ENCODE data around the gene EIF4E3. TPM values are rescaled to one million over a fixed set of nuclear protein-coding genes. Genes with fewer than 3 reads are reported as not detected.

EIF4E3 gene
- total RNA-seq, 1 donor from 2014 or later = 3.5 TPM

GRCh38 chr3:71722693-71723092 is 2.5 kb downstream of the EIF4E3 start:
- no peak overlapping the region for H3K4me2 ChIP-seq (ENCODE audit: low read length)
- H3K27me3 Mint-ChIP-seq (ENCODE audit: low read depth, unreplicated experiment) = peaks cover 52% of the 10 kb centered on the region
- no peaks in the 10 kb centered on the region for H3K9me3 ChIP-seq (ENCODE audit: insufficient read depth, low read depth, low read length)
- H3K79me2 ChIP-seq (ENCODE audit: insufficient read depth, low read length) = no peaks in the 10 kb centered on the region
- peaks cover 21% of the 10 kb centered on the region for H3K27me3 ChIP-seq (ENCODE audit: insufficient read depth, low read length)
- H3K36me3 ChIP-seq (ENCODE audit: insufficient read depth, low read length) = no peaks in the 10 kb centered on the region
- no peak overlapping the region for H3K4me3 Mint-ChIP-seq (ENCODE audit: unreplicated experiment)
- FAIRE-seq (no peak), DNase-seq (ENCODE audit: low read depth) (no peak)
- H3K4me3 ChIP-seq (ENCODE audit: insufficient read depth, low read depth, low read length) = no peak overlapping the region
- TF ChIP-seq CTCF (IDR thresholded peaks at IDR 0.05; ENCODE audit: insufficient read depth, low read depth, low read length) = no peak
- no peak for TF ChIP-seq EZH2 (IDR thresholded peaks at IDR 0.05; ENCODE audit: insufficient read depth, low read length)
- no peaks in the 10 kb centered on the region for H4K20me1 ChIP-seq (ENCODE audit: insufficient read depth, low read length)
- H3K4me1 Mint-ChIP-seq (ENCODE audit: low read depth, unreplicated experiment) = no peaks in the 10 kb centered on the region
- peaks cover 3% of the 10 kb centered on the region for H3K4me1 ChIP-seq (ENCODE audit: insufficient read depth, low read length)
- H3K9ac ChIP-seq (ENCODE audit: low read length) = no peak overlapping the region
- no peak overlapping the region for H3K27ac ChIP-seq (ENCODE audit: low read depth, low read length)
- H3K9me3 Mint-ChIP-seq (ENCODE audit: unreplicated experiment) = no peaks in the 10 kb centered on the region
- no peak overlapping the region for H3K27ac Mint-ChIP-seq (ENCODE audit: unreplicated experiment)
- H2AFZ ChIP-seq (ENCODE audit: low read depth, low read length) = no peak overlapping the region
- no peaks in the 10 kb centered on the region for H3K36me3 Mint-ChIP-seq (ENCODE audit: low read depth, unreplicated experiment)

- no peaks in the 10 kb centered on the region for H3K79me2 ChIP-seq (ENCODE audit: insufficient read depth, low read length)
- H3K27ac ChIP-seq (ENCODE audit: low read depth, low read length) = no peak overlapping the region
- no peak overlapping the region for H2AFZ ChIP-seq (ENCODE audit: low read depth, low read length)
- Mint-ChIP-seq H3K36me3 (ENCODE audit: low read depth, unreplicated experiment) (no peaks in the 10 kb centered on the region), H3K27me3 (ENCODE audit: low read depth, unreplicated experiment) (peaks cover 58% of the 10 kb centered on the region), H3K9me3 (ENCODE audit: unreplicated experiment) (no peaks in the 10 kb centered on the region), H3K27ac (ENCODE audit: unreplicated experiment) (no peak overlapping the region), H3K4me3 (ENCODE audit: unreplicated experiment) (no peak overlapping the region), H3K4me1 (ENCODE audit: low read depth, unreplicated experiment) (no peaks in the 10 kb centered on the region)
- TF ChIP-seq EZH2 (IDR thresholded peaks at IDR 0.05; ENCODE audit: insufficient read depth, low read length) (no peak), CTCF (IDR thresholded peaks at IDR 0.05; ENCODE audit: insufficient read depth, low read depth, low read length) (no peak)
- FAIRE-seq (no peak), DNase-seq (ENCODE audit: low read depth) (no peak)
- no peak overlapping the region for H3K4me3 ChIP-seq (ENCODE audit: insufficient read depth, low read depth, low read length)
- H3K4me1 ChIP-seq (ENCODE audit: insufficient read depth, low read length) = peaks cover 3% of the 10 kb centered on the region
- H3K9ac ChIP-seq (ENCODE audit: low read length) = no peak overlapping the region
- H3K36me3 ChIP-seq (ENCODE audit: insufficient read depth, low read length) = no peaks in the 10 kb centered on the region
- no peaks in the 10 kb centered on the region for H3K9me3 ChIP-seq (ENCODE audit: insufficient read depth, low read depth, low read length)
- H3K4me2 ChIP-seq (ENCODE audit: low read length) = no peak overlapping the region
- no peaks in the 10 kb centered on the region for H4K20me1 ChIP-seq (ENCODE audit: insufficient read depth, low read length)
- H3K27me3 ChIP-seq (ENCODE audit: insufficient read depth, low read length) = peaks cover 21% of the 10 kb centered on the region
Observed at GRCh38 chr3:71721651-71722157, 3.5 kb downstream of the EIF4E3 start.

- Mint-ChIP-seq H3K4me3 (ENCODE audit: unreplicated experiment) (no peak overlapping the region), H3K27ac (ENCODE audit: unreplicated experiment) (no peak overlapping the region), H3K36me3 (ENCODE audit: low read depth, unreplicated experiment) (no peaks in the 10 kb centered on the region), H3K9me3 (ENCODE audit: unreplicated experiment) (no peaks in the 10 kb centered on the region), H3K4me1 (ENCODE audit: low read depth, unreplicated experiment) (no peaks in the 10 kb centered on the region), H3K27me3 (ENCODE audit: low read depth, unreplicated experiment) (peaks cover 56% of the 10 kb centered on the region)
- DNase-seq (ENCODE audit: low read depth) = no peak
- no peaks in the 10 kb centered on the region for H3K79me2 ChIP-seq (ENCODE audit: insufficient read depth, low read length)
- no peak overlapping the region for H3K4me3 ChIP-seq (ENCODE audit: insufficient read depth, low read depth, low read length)
- no peak for FAIRE-seq
- H3K4me2 ChIP-seq (ENCODE audit: low read length) = no peak overlapping the region
- H3K9me3 ChIP-seq (ENCODE audit: insufficient read depth, low read depth, low read length) = no peaks in the 10 kb centered on the region
- peaks cover 19% of the 10 kb centered on the region for H3K27me3 ChIP-seq (ENCODE audit: insufficient read depth, low read length)
- no peak overlapping the region for H2AFZ ChIP-seq (ENCODE audit: low read depth, low read length)
- no peaks in the 10 kb centered on the region for H3K36me3 ChIP-seq (ENCODE audit: insufficient read depth, low read length)
- TF ChIP-seq CTCF (IDR thresholded peaks at IDR 0.05; ENCODE audit: insufficient read depth, low read depth, low read length) = no peak
- no peak for TF ChIP-seq EZH2 (IDR thresholded peaks at IDR 0.05; ENCODE audit: insufficient read depth, low read length)
- no peak overlapping the region for H3K27ac ChIP-seq (ENCODE audit: low read depth, low read length)
- no peak overlapping the region for H3K9ac ChIP-seq (ENCODE audit: low read length)
- H3K4me1 ChIP-seq (ENCODE audit: insufficient read depth, low read length) = peaks cover 3% of the 10 kb centered on the region
- no peaks in the 10 kb centered on the region for H4K20me1 ChIP-seq (ENCODE audit: insufficient read depth, low read length)
Observed at GRCh38 chr3:71721002-71721401, 4.2 kb downstream of the EIF4E3 start.

All from astrocyte (in vitro differentiated cells and primary cell).